Stimulated activated naive CD4-positive, alpha-beta T cell treated with Interleukin-2 at 50 U/mL for 16 hours (primary cell): ENCODE results near the gene FGFRL1.
A peak's percentile ranks its signal among the peaks of the same experiment; 100 is the strongest.

Source experiments
- DNase-seq: peaks from one replicate; lab custom pipeline; 2025; lab: John Stamatoyannopoulos, UW

FGFRL1 gene

GRCh38 chr4:1023075-1023640, 11.7 kb downstream of the FGFRL1 start:
- DNase-seq, result no peak

- no peak for DNase-seq
Observed at GRCh38 chr4:1023895-1024740, 12.7 kb downstream of the FGFRL1 start.

- no peak for DNase-seq
Observed at GRCh38 chr4:1024882-1025545, 13.6 kb downstream of the FGFRL1 start.

- DNase-seq, result peak; percentile 32
Observed at GRCh38 chr4:1026115-1026514, 14.7 kb downstream of the FGFRL1 start.

- DNase-seq, result no peak
Observed at GRCh38 chr4:1027219-1027914, 15.9 kb downstream of the FGFRL1 start.

GRCh38 chr4:1027915-1028238, 16.5 kb downstream of the FGFRL1 start:
- DNase-seq, result no peak

GRCh38 chr4:1028574-1029220, 17.3 kb downstream of the FGFRL1 start:
- DNase-seq, result no peak

- no peak for DNase-seq
Observed at GRCh38 chr4:1029529-1029928, 18.1 kb downstream of the FGFRL1 start.

GRCh38 chr4:1030031-1030430, 18.6 kb downstream of the FGFRL1 start:
- DNase-seq, result no peak

GRCh38 chr4:1030559-1030958, 19.1 kb downstream of the FGFRL1 start:
- no peak for DNase-seq

- no peak for DNase-seq
Observed at GRCh38 chr4:1031346-1031745, 19.9 kb downstream of the FGFRL1 start.

GRCh38 chr4:1031956-1032795, 20.8 kb downstream of the FGFRL1 start:
- DNase-seq, result no peak

- no peak for DNase-seq
Observed at GRCh38 chr4:1032861-1033260, 21.4 kb downstream of the FGFRL1 start.

GRCh38 chr4:1033840-1034551, 22.6 kb downstream of the FGFRL1 start:
- DNase-seq, result no peak

GRCh38 chr4:1035510-1035909, 24.1 kb downstream of the FGFRL1 start:
- DNase-seq, result no peak

- DNase-seq, result no peak
Observed at GRCh38 chr4:1036095-1036494, 24.7 kb downstream of the FGFRL1 start.

- no peak for DNase-seq
Observed at GRCh38 chr4:1036976-1037810, 25.8 kb downstream of the FGFRL1 start.

GRCh38 chr4:1038948-1039492, 27.6 kb downstream of the FGFRL1 start:
- no peak for DNase-seq
